NOMO-1 (cell line): ENCODE results near the gene ARMH3.

Experiments used
- DNase-seq, 2 experiments: peaks; one replicate each; lab custom pipeline; 2025; ENCODE audit not compliant: unreplicated experiment in 2 of 2; lab: John Stamatoyannopoulos, UW

Gene ARMH3

GRCh38 chr10:101875068-101875688 is 180.8 kb downstream of the ARMH3 start:
- no peak for DNase-seq

- DNase-seq: no peak
These were observed 181.7 kb downstream of the ARMH3 start for GRCh38 chr10:101874252-101874651.

GRCh38 chr10:101867931-101868330 is 188.0 kb downstream of the ARMH3 start:
- no peak for DNase-seq

GRCh38 chr10:101859530-101859929 is 196.4 kb downstream of the ARMH3 start:
- DNase-seq: no peak

- DNase-seq: no peak
These were observed 197.1 kb downstream of the ARMH3 start for GRCh38 chr10:101858723-101859500.

- no peak for DNase-seq
These were observed 198.0 kb downstream of the ARMH3 start for GRCh38 chr10:101857802-101858476.

- DNase-seq: no peak
These were observed 199.3 kb downstream of the ARMH3 start for GRCh38 chr10:101856626-101857025.

- DNase-seq: no peak
These were observed 204.4 kb downstream of the ARMH3 start for GRCh38 chr10:101851411-101852116.

GRCh38 chr10:101850749-101851148 is 205.2 kb downstream of the ARMH3 start:
- DNase-seq: no peak

- DNase-seq: peak; percentile 59 to 64
These were observed 207.1 kb downstream of the ARMH3 start for GRCh38 chr10:101848894-101849351.

GRCh38 chr10:101848408-101848807 is 207.6 kb downstream of the ARMH3 start:
- peak; percentile 44 to 51 for DNase-seq

- DNase-seq: no peak
These were observed 210.1 kb downstream of the ARMH3 start for GRCh38 chr10:101845893-101846292.

- peak; percentile 28 to 38 for DNase-seq
These were observed 212.6 kb downstream of the ARMH3 start, which contains the start of gene KCNIP2 for GRCh38 chr10:101843032-101844021. Gene KCNIP2, minus strand, starts transcription at chr10:101843800. Its CDS starts 232 bp downstream, at chr10:101843568.

- no peak for DNase-seq
These were observed 214.1 kb downstream of the ARMH3 start for GRCh38 chr10:101841826-101842225.

GRCh38 chr10:101840741-101841453 is 215.1 kb downstream of the ARMH3 start:
- peak; percentile 66 to 73 for DNase-seq

GRCh38 chr10:101840102-101840684 is 215.8 kb downstream of the ARMH3 start:
- no peak for DNase-seq

- DNase-seq: no peak
These were observed 216.4 kb downstream of the ARMH3 start for GRCh38 chr10:101839416-101840063.

GRCh38 chr10:101839002-101839401 is 217.0 kb downstream of the ARMH3 start:
- no peak for DNase-seq
